Cardiac septum (tissue), 1 donor: ENCODE data around the gene PMVK. TPM values are rescaled to one million over a fixed set of nuclear protein-coding genes. Genes with fewer than 3 reads are reported as not detected.
"Not testable (repeated sequence)": the region's sequence is repeated elsewhere in the genome, so short reads cannot be mapped to it uniquely, and the experiment has no call there.

Source experiments
- DNase-seq: peaks from one replicate; pipeline ENCODE4 v3.0.0-alpha.2; 2020; ENCODE audit warnings: low spot score
- intact Hi-C: fragments of 100-400 bp; cut with DNase I; formaldehyde crosslinking; loops from one replicate; pipeline ENCODE4 v1.14.0; 2022
- total RNA-seq: library from RNA; stranded (reverse); fragmentation: NEBNext Ultra II Directional; extraction: Animal tissue kit (Norgen Biotek cat#: 25700); gene quantifications from one replicate; pipeline ENCODE4 v1.2.1, GENCODE V29; 2021
- donor health status: DM: no; HTN: no; CAD: no.

PMVK gene
- total RNA-seq, 1 donor from 2014 or later = 30.9 TPM

- intact Hi-C loops = loop anchor here (2.0 kb wide), 2 partner anchors 39 to 377 kb away; partner anchors contain the start of genes CKS1B and UBE2Q1
- no peak for DNase-seq
Measured at GRCh38 chr1:154935749-154936554, 567 bp downstream of the PMVK start.

GRCh38 chr1:154934358-154934948, 2.1 kb downstream of the PMVK start:
- no peak for DNase-seq
- intact Hi-C loops = no loop called here

- no peak for DNase-seq
- intact Hi-C loops = no loop called here
Measured at GRCh38 chr1:154931940-154932487, 4.5 kb downstream of the PMVK start.

- intact Hi-C loops = no loop called here
- DNase-seq = no peak
Measured at GRCh38 chr1:154926201-154926600, 10.3 kb downstream of the PMVK start.

GRCh38 chr1:154925335-154926170, 11.0 kb downstream of the PMVK start:
- intact Hi-C loops = no loop called here
- DNase-seq = no peak

GRCh38 chr1:154923695-154924094, 12.8 kb downstream of the PMVK start:
- intact Hi-C loops = no loop called here
- DNase-seq = no peak

- DNase-seq = no peak
- intact Hi-C loops = no loop called here
Measured at GRCh38 chr1:154913273-154913672, 23.2 kb downstream of the PMVK start.

GRCh38 chr1:154912755-154913154, 23.8 kb downstream of the PMVK start:
- no peak for DNase-seq
- intact Hi-C loops = no loop called here

- DNase-seq = peak; percentile 54
- intact Hi-C loops = no loop called here
Measured at GRCh38 chr1:154911691-154912550, 24.6 kb downstream of the PMVK start.

GRCh38 chr1:154910851-154911250, 25.7 kb downstream of the PMVK start:
- intact Hi-C loops = no loop called here
- peak; percentile 29 for DNase-seq

- DNase-seq = no peak
- intact Hi-C loops = no loop called here
Measured at GRCh38 chr1:154908937-154909336, 27.6 kb downstream of the PMVK start.

GRCh38 chr1:154908129-154908528, 28.4 kb downstream of the PMVK start:
- intact Hi-C loops, DNase-seq: not testable (repeated sequence)

- intact Hi-C loops = no loop called here
- DNase-seq = peak; percentile 57
Measured at GRCh38 chr1:154906621-154907081, 29.9 kb downstream of the PMVK start.

GRCh38 chr1:154902938-154903566, 33.5 kb downstream of the PMVK start:
- intact Hi-C loops = no loop called here
- DNase-seq = no peak

GRCh38 chr1:154901591-154901990, 34.9 kb downstream of the PMVK start:
- no peak for DNase-seq
- intact Hi-C loops = no loop called here

- DNase-seq = no peak
- intact Hi-C loops = no loop called here
Measured at GRCh38 chr1:154899041-154899440, 37.5 kb downstream of the PMVK start.

- peak; percentile 62 for DNase-seq
Measured at GRCh38 chr1:154896771-154897286, 39.7 kb downstream of the PMVK start.

GRCh38 chr1:154895798-154896197, 40.7 kb downstream of the PMVK start:
- intact Hi-C loops = no loop called here
- peak; percentile 46 for DNase-seq

More at GRCh38 chr1:154896771-154897286, 39.7 kb downstream of the PMVK start:
- intact Hi-C loops = no loop called here
